ENCODE data around the gene MS4A10. TPM values are rescaled to one million over a fixed set of nuclear protein-coding genes. Genes with fewer than 3 reads are reported as not detected.

The MS4A10 gene
- total and polyA plus RNA-seq, 2 experiments from 2014 or later: not detected

- TF ChIP-seq CTCF (IDR thresholded peaks at IDR 0.05; ENCODE audit: low read depth, low read length): no peak
- H3K27ac ChIP-seq: no peak overlapping the region
- no peaks in the 10 kb centered on the region for H3K36me3 ChIP-seq
Observed at GRCh38 chr11:60847896-60848295, 62.8 kb downstream of the MS4A10 start.

GRCh38 chr11:60848714-60849151 is 63.6 kb downstream of the MS4A10 start:
- Histone ChIP-seq H3K4me1 (ENCODE audit: low read depth) (no peaks in the 10 kb centered on the region), H3K27ac (no peak overlapping the region), H3K9me3 (ENCODE audit: low read depth) (no peaks in the 10 kb centered on the region), H3K4me3 (no peak overlapping the region), H3K27me3 (peaks cover 17% of the 10 kb centered on the region), H3K36me3 (no peaks in the 10 kb centered on the region)
- no peak for DNase-seq (ENCODE audit: low read depth in 1 of 2, low spot score in 1 of 2)
- no peak for TF ChIP-seq CTCF (IDR thresholded peaks at IDR 0.05; ENCODE audit: low read depth, low read length)

More at GRCh38 chr11:60847896-60848295, 62.8 kb downstream of the MS4A10 start:
- Histone ChIP-seq H3K27me3 (peaks cover 8% of the 10 kb centered on the region), H3K4me3 (no peak overlapping the region), H3K4me1 (ENCODE audit: low read depth) (peaks cover 4% of the 10 kb centered on the region), H3K9me3 (ENCODE audit: low read depth) (no peaks in the 10 kb centered on the region)
- DNase-seq (ENCODE audit: low read depth in 1 of 2, low spot score in 1 of 2): no peak

GRCh38 chr11:60849641-60850520 is 64.7 kb downstream of the MS4A10 start:
- Histone ChIP-seq H3K27me3 (peaks cover 17% of the 10 kb centered on the region), H3K4me3 (no peak overlapping the region), H3K36me3 (no peaks in the 10 kb centered on the region), H3K27ac (no peak overlapping the region), H3K9me3 (ENCODE audit: low read depth) (no peaks in the 10 kb centered on the region), H3K4me1 (ENCODE audit: low read depth) (no peaks in the 10 kb centered on the region)
- no peak for TF ChIP-seq CTCF (IDR thresholded peaks at IDR 0.05; ENCODE audit: low read depth, low read length)
- DNase-seq (ENCODE audit: low read depth in 1 of 2, low spot score in 1 of 2): no peak

Other genes with a start within 250 kb of the MS4A10 start
- not detected in 2 replicates for gene MS4A8, start 85.7 kb upstream of the MS4A10 start, total RNA-seq
- not detected in 2 replicates for gene MS4A8, start 85.7 kb upstream of the MS4A10 start, polyA plus RNA-seq
- gene MS4A18, start 60.6 kb upstream of the MS4A10 start, total RNA-seq: not detected in 2 replicates
- gene MS4A18, start 60.6 kb upstream of the MS4A10 start, polyA plus RNA-seq: not detected in 2 replicates
- gene MS4A15, start 28.5 kb upstream of the MS4A10 start, total RNA-seq: not detected in 2 replicates
- gene MS4A15, start 28.5 kb upstream of the MS4A10 start, polyA plus RNA-seq: not detected in 2 replicates
- 16.5 and 18.1 TPM in 2 replicates for gene CCDC86, start 56.8 kb downstream of the MS4A10 start, total RNA-seq
- gene CCDC86, start 56.8 kb downstream of the MS4A10 start, polyA plus RNA-seq: 30.9 and 37.4 TPM in 2 replicates
- 0.04 and 0.09 TPM in 2 replicates for gene PTGDR2, start 70.6 kb downstream of the MS4A10 start, total RNA-seq
- gene PTGDR2, start 70.6 kb downstream of the MS4A10 start, polyA plus RNA-seq: 0.07 TPM in 2 replicates
- not detected in 2 replicates for gene ZP1, start 82.2 kb downstream of the MS4A10 start, total RNA-seq
- gene ZP1, start 82.2 kb downstream of the MS4A10 start, polyA plus RNA-seq: 1.9 TPM in 1 of 2 replicates, not detected in the other
- gene PRPF19, start 121.3 kb downstream of the MS4A10 start, total RNA-seq: 58.8 and 75.2 TPM in 2 replicates
- 14.9 and 17.0 TPM in 2 replicates for gene PRPF19, start 121.3 kb downstream of the MS4A10 start, polyA plus RNA-seq
- 56.7 and 66.3 TPM in 2 replicates for gene TMEM109, start 128.8 kb downstream of the MS4A10 start, total RNA-seq
- gene TMEM109, start 128.8 kb downstream of the MS4A10 start, polyA plus RNA-seq: 77.7 and 109 TPM in 2 replicates
- gene TMEM132A, start 139.1 kb downstream of the MS4A10 start, total RNA-seq: 154 and 188 TPM in 2 replicates
- gene TMEM132A, start 139.1 kb downstream of the MS4A10 start, polyA plus RNA-seq: 143 and 176 TPM in 2 replicates
- gene SLC15A3, start 166.8 kb downstream of the MS4A10 start, total RNA-seq: 2.1 TPM in 1 of 2 replicates, not detected in the other
- gene SLC15A3, start 166.8 kb downstream of the MS4A10 start, polyA plus RNA-seq: 0.27 TPM in 1 of 2 replicates, not detected in the other
- gene CD6, start 186.3 kb downstream of the MS4A10 start, total RNA-seq: 0.35 and 4.2 TPM in 2 replicates
- gene CD6, start 186.3 kb downstream of the MS4A10 start, polyA plus RNA-seq: not detected in 2 replicates

Measured in cardiac muscle cell (in vitro differentiated cells and primary cell).